Measurements from ENCODE around the gene SEPTIN8.

Gene SEPTIN8

DNA sequence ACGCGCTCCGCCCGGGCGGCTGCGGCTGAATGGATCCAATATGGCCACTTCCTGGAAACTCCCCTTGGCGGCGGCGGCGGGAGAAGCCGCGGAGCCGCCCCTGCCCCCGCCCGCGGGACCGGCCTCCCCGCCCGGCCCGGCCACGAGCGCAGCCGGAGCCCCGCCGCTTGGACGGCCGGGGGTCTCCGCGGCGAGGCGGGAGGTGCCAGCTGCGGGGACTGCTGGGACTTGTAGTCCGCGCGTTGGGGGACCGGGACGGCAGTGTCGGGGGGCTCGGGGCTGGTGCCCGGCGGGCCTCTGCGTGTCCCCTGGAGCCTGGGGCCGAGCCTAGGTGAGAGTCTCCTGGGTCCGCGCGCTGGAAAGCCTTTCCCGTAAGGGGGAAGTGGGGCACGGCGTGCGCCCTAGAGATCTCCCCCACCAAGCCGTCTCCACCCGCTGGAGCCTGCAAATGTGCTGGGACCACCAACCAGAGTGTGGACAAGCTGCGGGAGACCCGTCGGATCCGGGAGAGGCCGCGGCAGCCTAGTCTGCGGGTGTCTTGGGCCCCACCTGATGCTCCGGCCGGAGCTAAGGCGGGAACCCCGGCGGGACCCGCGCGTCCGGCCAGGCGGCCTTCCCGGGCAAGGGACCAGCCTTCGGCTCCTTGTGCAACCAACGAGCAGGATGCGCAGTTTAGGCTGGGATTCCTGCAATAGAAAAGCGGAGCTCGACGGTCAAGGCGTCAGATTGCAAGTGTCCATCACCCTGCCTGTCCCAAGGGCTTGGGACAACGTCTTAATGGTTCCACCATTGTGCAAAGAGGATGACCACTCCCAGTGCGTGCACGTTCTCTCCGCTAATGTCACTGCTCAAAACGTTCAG lies at the start of gene SEPTIN8:
Gene SEPTIN8, minus strand, starts transcription at position 31 of the 861 bp plus-strand sequence. CDS start 102 bp downstream, outside the sequence.
- no peak for DNase-seq

DNA sequence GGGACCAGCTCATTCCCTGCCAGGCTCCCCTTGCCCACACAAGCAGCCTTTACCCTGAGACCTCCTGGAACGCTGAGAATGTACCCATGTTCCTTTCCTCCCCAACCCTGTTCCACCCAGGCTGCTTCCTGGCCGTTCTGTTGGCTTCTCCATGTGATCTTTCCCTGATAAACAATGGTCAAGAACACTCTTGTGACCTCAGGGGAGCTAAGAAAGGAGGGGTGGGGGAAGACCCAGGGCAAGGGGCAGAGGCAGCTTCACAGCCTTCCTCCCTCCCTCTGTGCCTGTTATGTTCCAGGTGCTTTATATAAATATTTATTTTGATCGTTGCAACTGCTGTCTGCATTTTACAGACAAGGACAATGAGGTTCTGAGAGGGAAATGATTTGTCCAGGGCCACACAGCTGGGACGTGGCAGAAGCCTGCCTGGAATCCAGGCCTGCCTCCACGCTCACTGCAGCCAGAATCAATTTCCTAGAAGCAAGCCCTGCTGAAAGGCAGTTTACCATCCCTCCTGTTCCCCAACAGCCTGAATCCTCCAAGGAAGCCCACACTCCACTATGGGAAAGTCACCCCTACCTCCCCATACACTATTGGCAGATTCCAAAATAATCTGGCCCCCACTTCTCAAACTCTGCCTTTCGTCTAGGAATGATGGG lies 49.5 kb upstream of the SEPTIN8 start:
- DNase-seq: no peak

DNA sequence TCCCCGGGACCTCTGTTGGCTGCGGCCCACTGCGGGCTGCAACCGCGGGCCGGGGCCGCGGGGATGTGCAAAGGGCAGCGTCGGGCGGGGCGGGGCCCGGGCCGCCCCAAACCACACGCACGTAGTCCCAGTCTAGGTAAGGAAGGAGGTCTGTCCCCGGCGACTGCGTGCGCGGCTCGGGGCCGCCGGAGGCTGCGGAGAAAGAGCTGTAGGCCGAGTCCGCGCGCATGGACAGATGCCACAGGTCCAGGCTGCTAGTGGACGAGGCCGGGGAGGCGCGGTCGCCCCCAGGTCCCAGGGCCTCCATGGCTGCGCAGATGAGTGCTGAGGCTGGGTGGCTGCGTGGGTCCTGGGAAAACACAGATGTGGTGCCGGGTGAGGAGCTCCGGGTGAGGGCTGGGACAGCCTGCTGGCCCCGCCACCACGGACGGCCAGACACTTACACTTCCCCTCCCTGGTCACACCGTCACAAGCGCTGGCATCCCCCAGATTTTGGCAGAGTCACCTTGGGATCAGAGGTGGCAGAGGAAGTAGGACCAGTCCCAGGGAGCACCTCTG lies 48.9 kb upstream of the SEPTIN8 start:
- no peak for DNase-seq

DNA sequence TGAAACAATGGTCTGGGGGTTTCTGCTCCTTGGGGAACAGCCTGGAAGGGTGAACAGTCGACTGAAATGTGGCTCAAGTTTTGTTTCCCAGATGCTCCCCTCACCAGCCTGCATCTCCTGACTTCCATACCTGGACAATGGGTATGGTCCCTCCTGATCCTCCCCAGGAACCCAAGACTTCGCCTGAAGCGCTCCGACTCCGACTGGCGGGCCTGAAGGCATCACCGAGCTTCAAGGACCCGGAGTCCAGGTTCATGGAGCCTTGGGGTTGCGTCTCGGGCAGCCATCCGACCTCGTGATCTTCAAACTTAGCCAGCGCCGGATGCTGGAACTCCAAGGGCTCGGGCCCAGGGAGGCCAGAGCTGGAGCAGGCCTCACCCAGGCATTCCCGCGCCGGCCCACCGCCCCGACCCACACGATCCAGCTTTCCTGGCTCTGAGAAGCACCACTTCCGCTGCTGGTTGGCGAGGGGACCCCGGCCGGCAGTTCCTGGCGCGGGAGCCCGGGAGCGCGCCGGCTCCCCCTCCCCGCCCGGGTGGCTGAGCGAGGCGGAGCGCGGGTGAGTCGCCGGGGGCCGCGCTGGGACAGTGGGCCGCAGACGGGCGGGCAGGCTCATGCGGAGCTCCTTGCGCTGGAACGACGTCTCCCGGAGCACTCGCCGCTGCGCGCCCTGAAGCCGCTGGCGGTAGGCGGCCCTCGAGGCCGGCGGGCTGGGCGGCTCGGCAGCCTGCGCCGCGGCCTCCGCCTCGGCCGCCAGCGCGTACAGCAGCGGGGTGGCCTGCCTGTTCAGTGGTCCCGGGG lies 48.2 kb upstream of the SEPTIN8 start:
- no peak for DNase-seq

DNA sequence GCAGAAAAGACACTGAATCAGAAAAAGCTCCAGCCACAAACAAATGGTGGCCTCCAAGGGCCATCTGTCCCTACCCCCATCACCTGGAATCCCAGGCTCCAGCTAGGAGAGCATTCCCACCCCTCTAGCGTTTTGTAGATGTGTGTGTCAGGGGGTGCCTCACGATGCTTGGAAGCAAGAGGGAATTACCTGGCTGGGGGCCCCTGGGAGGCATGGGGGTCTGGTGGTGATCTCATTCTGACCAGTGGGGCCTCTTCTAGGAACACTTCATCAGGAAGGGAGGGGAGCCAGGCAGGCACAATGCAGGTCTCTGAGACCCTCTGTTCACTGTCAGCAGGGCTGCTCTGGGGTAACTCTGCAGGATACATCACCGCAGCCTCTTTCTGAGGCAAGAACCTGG lies 47.4 kb upstream of the SEPTIN8 start:
- no peak for DNase-seq

DNA sequence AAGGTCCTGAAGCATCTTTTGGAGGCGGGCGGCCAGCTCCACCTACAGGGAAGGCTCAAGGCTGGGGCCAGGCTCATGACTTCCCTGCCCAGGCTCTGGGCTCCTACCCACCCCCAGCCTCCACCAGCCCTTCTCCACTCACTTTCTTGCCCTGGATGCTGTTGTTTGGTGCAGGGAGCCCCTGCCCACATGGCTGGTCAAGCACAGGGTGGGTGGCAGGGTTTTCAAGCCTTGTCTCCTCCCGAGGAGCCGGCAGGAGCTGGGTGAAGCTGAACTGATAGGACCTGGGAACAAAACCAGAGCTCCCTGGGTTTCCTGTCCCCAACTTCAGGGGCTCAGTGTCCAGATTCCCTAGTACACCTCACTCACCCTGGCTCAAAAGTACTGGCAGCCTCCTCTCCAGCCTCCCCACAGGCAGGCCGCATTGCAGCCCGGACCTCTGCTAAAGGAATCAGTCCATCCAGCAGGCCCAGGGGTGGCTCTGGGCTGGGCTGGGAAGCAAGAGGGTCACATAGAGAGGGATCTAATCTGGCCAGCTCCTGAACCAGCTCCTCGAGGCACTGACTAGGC lies 46.5 kb upstream of the SEPTIN8 start:
- no peak for DNase-seq

DNA sequence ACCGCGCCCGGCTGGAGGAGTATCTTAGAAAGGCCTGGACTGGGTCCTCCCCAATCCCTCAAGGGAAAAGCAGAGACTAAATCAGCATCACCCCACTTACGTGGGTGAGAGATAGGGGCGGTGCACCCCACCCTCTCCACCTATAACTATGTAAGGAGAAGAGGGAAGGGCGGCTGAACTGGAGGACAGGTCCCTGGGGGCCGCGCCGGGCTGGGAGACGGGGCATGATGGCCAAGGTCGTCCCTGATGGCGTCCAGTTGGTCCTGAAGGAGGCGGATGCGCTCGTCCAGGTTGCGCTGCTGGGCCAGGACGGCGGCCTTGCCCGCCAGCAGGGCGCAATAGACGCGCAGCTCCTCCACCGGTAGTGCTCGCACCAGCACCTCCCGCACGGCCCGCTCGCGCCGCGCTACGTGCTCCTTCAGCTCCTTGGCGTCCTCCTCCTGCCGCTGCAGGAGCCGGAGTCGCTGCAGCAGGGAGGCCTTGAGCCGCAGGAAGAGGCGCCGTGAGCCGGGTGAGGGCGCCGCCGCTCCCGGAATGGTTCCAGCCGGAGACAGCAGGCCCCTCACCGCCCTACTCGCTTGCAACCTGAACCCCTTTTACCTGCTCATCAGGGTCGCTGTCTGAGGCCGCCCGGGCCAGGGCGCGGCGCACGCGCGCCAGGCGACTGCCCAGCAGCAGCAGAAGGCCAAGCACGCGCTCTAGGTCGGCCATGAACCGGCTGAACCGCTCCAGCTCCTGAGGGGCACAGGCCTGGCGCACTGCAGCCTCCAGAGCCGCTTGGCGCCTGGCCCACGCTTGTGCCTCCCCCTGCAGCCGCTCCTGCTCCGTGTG lies 45.8 kb upstream of the SEPTIN8 start:
- no peak for DNase-seq

DNA sequence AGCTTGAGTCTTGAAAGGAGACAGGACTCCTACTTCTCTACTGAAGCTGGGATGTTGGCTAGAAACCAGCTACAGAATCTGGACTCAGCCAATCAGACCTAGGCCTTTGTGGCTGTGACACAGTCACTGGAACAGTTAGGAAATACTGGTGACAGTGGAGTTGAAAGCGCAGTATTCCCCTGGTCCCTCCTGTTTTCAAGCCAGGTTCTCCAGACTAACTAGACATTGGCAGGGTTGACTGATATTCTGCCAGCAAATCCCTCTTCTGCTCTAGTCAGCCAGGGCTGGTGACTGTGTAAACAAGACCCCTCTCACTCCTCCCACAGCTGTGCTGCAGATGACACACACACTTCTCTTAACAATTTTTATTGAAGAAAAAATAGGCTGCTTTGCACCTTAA lies 44.8 kb upstream of the SEPTIN8 start:
- DNase-seq: peak; percentile 14

GRCh38 chr5:132821350-132821749 lies 44.3 kb upstream of the SEPTIN8 start:
- DNase-seq: no peak

GRCh38 chr5:132820162-132820754 lies 43.2 kb upstream of the SEPTIN8 start:
- DNase-seq: peak; percentile 3

DNA sequence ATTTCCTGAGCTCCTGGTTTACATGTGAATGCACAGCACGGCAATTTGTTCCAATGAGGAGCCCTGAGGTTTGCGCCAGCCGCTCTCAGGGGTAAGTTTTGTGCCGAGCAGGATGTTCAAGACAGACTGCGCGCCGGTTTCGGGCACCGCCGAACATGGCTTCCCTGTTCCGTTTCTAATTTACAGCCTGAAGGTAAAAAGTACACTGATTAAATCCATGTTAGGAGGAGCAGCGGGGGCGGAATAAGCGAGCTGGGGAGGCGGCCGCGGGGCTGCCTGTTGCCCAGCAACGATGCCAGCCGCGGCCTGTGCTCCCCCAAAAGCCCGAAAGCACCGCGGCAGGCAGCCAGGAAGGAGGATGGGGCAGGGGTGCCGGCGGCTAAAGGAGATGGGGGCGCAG lies 42.4 kb upstream of the SEPTIN8 start:
- no peak for DNase-seq

DNA sequence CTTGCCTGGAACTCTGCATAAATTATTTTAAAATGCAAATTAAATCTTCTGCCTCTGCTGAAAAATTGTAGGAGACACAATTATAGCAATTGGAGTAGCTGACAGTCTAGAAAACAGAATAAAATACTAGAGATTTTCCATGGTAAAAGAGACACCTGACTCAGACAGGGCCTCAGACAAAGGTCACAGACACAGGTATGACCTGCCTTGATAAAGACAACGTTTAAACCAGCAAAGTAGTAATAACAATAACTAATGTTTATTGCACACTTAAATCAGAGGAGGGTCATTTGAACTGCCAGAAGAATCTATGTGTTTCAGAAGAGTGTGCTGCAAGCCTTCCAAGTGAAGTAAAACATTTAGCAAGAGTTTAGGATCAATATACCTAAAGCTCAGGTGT lies 40.0 kb upstream of the SEPTIN8 start:
- DNase-seq: no peak

DNA sequence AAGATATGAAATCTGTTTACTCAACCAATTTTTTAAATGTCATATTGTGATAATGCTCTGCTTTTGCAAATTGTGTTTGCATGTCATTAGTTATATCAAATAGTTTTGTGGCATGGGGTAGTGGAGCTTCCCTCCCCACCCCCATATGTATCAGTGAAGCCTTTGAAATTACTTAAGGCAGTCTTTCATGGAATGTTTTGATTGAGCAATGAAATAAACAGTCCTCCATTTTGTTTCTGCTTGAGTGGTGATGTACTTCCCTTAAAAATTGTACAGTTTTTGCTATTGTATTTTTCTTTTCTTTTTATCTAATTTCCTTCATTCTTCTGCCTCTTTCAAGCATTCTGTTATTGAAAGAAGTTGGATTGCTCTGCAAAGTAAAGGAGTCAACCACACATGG lies 39.5 kb upstream of the SEPTIN8 start:
- DNase-seq: no peak

DNA sequence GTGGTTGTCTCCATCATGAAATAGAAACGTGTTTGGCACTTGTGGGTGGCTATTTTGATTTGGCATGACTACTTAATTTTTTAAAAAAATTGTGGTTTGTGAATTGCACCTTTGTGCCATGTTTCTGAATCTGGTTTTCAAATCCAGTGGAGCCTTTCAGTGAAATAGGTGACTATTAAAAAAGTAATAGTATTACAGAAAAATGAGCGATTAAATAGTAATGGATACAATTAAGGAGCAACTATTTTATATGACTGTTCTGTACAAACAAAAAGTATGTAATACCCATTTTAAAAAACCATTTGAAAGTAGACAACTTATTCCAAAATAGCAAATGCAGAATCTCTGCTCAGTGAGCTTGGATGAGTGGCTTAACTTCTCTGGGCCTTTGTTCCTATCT lies 39.0 kb upstream of the SEPTIN8 start:
- no peak for DNase-seq

- no peak for DNase-seq
Measured at GRCh38 chr5:132815454-132815853, 38.4 kb upstream of the SEPTIN8 start.

DNA sequence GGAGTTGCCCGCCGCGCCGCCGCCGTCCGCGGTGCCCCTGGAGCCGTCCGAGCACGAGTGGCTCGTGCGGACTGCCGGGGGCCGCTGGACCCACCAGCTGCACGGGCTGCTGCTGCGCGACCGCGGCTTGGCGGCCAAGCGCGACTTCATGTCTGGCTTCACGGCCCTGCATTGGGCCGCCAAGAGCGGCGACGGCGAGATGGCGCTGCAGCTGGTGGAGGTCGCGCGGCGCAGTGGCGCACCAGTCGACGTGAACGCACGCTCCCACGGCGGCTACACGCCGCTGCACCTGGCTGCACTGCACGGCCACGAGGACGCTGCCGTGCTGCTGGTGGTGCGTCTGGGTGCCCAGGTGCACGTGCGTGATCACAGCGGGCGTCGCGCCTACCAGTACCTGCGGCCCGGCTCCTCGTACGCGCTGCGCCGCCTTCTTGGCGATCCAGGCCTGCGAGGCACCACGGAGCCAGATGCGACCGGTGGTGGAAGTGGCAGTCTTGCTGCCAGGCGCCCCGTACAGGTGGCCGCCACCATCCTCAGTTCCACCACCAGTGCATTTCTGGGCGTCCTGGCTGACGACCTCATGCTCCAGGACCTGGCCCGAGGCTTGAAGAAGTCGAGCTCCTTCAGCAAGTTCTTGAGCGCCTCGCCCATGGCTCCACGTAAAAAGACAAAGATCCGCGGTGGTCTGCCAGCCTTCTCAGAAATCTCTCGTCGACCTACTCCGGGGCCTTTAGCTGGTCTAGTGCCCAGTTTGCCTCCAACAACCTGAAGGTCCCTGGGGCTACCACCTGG lies 37.7 kb upstream of the SEPTIN8 start:
- DNase-seq: no peak

GRCh38 chr5:132813599-132814502 lies 36.8 kb upstream of the SEPTIN8 start:
- DNase-seq: no peak

DNA sequence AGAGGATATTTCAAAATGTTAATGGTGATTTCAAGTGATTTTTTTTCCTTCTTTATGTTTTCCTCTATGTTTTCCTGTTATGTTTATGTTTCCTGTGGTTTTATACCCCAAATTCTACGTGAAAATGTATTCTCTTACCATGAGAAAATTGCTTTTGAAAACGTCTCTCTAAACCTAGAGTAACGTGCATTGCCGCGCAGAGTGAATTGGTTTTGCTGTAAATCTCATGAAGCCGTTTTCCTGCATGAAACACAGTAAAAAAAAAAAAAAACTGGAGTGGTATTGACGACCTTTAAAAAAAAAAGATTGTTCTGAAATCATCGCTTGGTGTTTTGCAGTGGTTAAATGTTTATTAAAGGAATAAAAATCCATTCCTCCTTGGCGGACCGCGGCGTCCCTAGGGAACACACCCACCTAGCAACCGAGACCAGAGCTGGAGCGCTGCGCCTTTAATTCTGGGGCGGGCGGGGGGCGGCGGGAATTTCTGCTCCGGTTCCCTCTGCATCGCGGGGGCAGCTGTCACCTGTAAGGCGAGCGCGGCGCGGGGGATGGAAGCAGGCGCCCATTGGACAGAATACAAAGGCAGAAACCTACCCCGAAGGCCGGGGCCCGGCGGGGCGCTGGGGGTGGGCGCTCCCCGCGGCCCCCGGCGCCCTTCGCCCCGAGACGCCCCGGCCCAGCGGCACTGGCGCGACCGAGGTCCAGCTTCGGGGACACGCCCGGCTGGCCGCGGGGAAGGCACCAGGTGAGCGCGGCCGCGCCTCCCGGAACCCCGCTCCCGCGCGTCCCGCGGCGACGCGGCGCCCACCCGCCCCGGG lies 36.0 kb upstream of the SEPTIN8 start, which contains the start of gene SOWAHA:
Gene SOWAHA, plus strand, starts transcription at position 522 of the 818 bp plus-strand sequence. CDS start 320 bp downstream, outside the sequence.
- DNase-seq: peak; percentile 4

Measured in DMS79 (cell line).